IPS DF 6.9 (cell line): ENCODE data around the gene SCYL1.
"Not testable (repeated sequence)": the region's sequence is repeated elsewhere in the genome, so short reads cannot be mapped to it uniquely, and the experiment has no call there.

Source experiments
- DNase-seq: peaks from one replicate; pipeline ENCODE4 v3.0.0-alpha.2; 2013; ENCODE audit warnings: low read depth, low spot score
- H3K27ac ChIP-seq: one replicate; pipeline ENCODE4 v1.5.1; 2013; ENCODE audit warnings: low read length, control low read depth
- H3K27me3 ChIP-seq: 2 replicates; pipeline ENCODE4 v1.6.1; 2013; ENCODE audit warnings: mild to moderate bottlenecking, low read length; ENCODE audit not compliant: control insufficient read depth, insufficient read depth
- H3K36me3 ChIP-seq: 2 replicates; pipeline ENCODE4 v1.6.1; 2013; ENCODE audit warnings: low read length; ENCODE audit not compliant: control insufficient read depth, insufficient read depth
- H3K4me1 ChIP-seq: 2 replicates; pipeline ENCODE4 v1.6.1; 2013; ENCODE audit warnings: low read length; ENCODE audit not compliant: control insufficient read depth, insufficient read depth
- H3K4me3 ChIP-seq: 2 replicates; pipeline ENCODE4 v1.5.1; 2013; ENCODE audit warnings: mild to moderate bottlenecking, low read length
- H3K9me3 ChIP-seq: 2 replicates; pipeline ENCODE4 v1.6.1; 2013; ENCODE audit warnings: low read length, inconsistent platforms; ENCODE audit not compliant: control insufficient read depth, insufficient read depth
- WGBS: extraction: QIAGEN DNeasy Blood & Tissue Kit; methylation state at CpG from one replicate; pipeline ENCODE4 v1.1.7; 2013; ENCODE audit warnings: mixed read lengths, missing lambda C conversion rate; ENCODE audit not compliant: insufficient read length, insufficient coverage; 5-methylcytosine and 5-hydroxymethylcytosine counted together

SCYL1 gene

GRCh38 chr11:65506772-65507505 lies 17.9 kb upstream of the SCYL1 start:
- Histone ChIP-seq H3K27ac (no peak overlapping the region), H3K36me3 (peaks cover 19% of the 10 kb centered on the region; the same call in 1 of the 2 replicates), H3K4me1 (no peaks in the 10 kb centered on the region), H3K4me3 (no peak overlapping the region), H3K27me3 (no peaks in the 10 kb centered on the region), H3K9me3 (no peaks in the 10 kb centered on the region)
- no CpG with 5 or more reads among the region's 7 CpGs for WGBS
- DNase-seq: no peak

- H3K27me3 ChIP-seq, H3K4me1 ChIP-seq, H3K27ac ChIP-seq, H3K36me3 ChIP-seq, H3K9me3 ChIP-seq, H3K4me3 ChIP-seq, DNase-seq: not testable (repeated sequence)
- no CpG with 5 or more reads among the region's 3 CpGs for WGBS
These were observed 12.6 kb upstream of the SCYL1 start for GRCh38 chr11:65512311-65512710.

- WGBS: no CpG with 5 or more reads among the region's 5 CpGs
- no peak overlapping the region for H3K27ac ChIP-seq
- H3K4me3 ChIP-seq: no peak overlapping the region
- no peak for DNase-seq
- H3K9me3 ChIP-seq: no peaks in the 10 kb centered on the region
- no peaks in the 10 kb centered on the region for H3K4me1 ChIP-seq
- H3K27me3 ChIP-seq: no peaks in the 10 kb centered on the region
- no peaks in the 10 kb centered on the region for H3K36me3 ChIP-seq
These were observed 8.5 kb upstream of the SCYL1 start for GRCh38 chr11:65516135-65516968.

GRCh38 chr11:65518941-65519549 lies 5.8 kb upstream of the SCYL1 start:
- not testable (repeated sequence) for H3K27ac ChIP-seq, H3K4me3 ChIP-seq, H3K9me3 ChIP-seq, H3K36me3 ChIP-seq, DNase-seq, H3K27me3 ChIP-seq, H3K4me1 ChIP-seq
- WGBS: no CpG with 5 or more reads among the region's 8 CpGs

- H3K4me3 ChIP-seq, H3K27ac ChIP-seq, DNase-seq, H3K27me3 ChIP-seq, H3K4me1 ChIP-seq, H3K36me3 ChIP-seq, H3K9me3 ChIP-seq: not testable (repeated sequence)
- no CpG with 5 or more reads among the region's 20 CpGs for WGBS
These were observed 2.9 kb upstream of the SCYL1 start for GRCh38 chr11:65521777-65522521.

GRCh38 chr11:65522718-65523630 lies 1.9 kb upstream of the SCYL1 start:
- H3K27ac ChIP-seq, DNase-seq, H3K27me3 ChIP-seq, H3K9me3 ChIP-seq, H3K36me3 ChIP-seq, H3K4me3 ChIP-seq, H3K4me1 ChIP-seq: not testable (repeated sequence)
- no CpG with 5 or more reads among the region's 18 CpGs for WGBS

GRCh38 chr11:65523631-65523968 lies 1.3 kb upstream of the SCYL1 start:
- not testable (repeated sequence) for H3K27me3 ChIP-seq, DNase-seq, H3K9me3 ChIP-seq, H3K4me1 ChIP-seq, H3K4me3 ChIP-seq, H3K27ac ChIP-seq, H3K36me3 ChIP-seq
- WGBS: no CpG with 5 or more reads among the region's 7 CpGs

- Histone ChIP-seq H3K27ac (no peak overlapping the region), H3K9me3 (no peaks in the 10 kb centered on the region), H3K36me3 (no peaks in the 10 kb centered on the region), H3K4me1 (peaks cover 7% of the 10 kb centered on the region; the same call in 1 of the 2 replicates), H3K4me3 (peak overlapping the region; percentile 12; the same call in 1 of the 2 replicates), H3K27me3 (peaks cover 2% of the 10 kb centered on the region; the same call in 1 of the 2 replicates)
- WGBS: no CpG with 5 or more reads among the region's 12 CpGs
- no peak for DNase-seq
These were observed 706 bp upstream of the SCYL1 start for GRCh38 chr11:65524014-65524740.
